HUDEP-2 (cell line): ENCODE measurements around the gene TMEM255A.

Experiments
- DNase-seq, 76 experiments: peaks; one replicate each; lab custom pipeline; 2025; ENCODE audit not compliant: unreplicated experiment in 76 of 76; lab: John Stamatoyannopoulos, UW

The TMEM255A gene

DNA sequence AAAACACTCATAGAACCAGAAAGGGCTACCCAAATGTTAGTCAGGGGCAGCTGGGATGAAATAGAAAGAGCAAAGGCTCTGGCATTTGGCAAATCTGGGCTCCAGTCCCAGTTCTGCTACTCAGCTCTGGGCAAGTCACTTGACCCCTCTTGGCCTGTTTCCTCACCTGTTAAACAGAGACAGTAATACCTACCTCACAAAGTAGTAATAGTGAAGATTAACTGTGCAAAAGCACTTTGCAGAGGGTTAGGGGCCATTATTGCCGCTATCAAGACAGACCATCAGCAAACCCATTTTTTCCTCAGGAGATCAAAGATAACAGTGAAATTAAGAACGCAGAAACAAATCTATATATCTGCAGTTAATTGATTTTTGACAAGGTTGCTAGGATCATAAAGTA, 40.0 kb downstream of the TMEM255A start:
- no peak for DNase-seq

DNA sequence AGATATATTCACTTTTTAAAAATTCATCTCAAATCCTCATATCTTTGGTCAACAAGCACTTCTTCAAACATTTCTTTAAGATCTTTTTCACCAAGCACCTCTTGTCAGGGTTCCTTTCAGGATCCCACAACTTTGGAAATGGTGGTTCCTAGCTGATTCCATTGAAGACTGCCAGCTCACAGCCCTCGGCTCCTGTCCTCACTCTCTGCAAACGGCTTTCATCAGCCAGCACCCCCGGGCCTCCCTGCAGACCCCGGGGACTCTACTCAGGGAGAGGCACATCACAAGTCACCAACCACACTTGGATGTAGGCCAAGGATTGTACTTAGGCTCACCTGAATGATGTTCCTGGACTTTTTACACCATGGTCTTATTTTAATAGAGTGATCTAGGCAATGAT, 40.7 kb downstream of the TMEM255A start:
- DNase-seq = no peak

DNA sequence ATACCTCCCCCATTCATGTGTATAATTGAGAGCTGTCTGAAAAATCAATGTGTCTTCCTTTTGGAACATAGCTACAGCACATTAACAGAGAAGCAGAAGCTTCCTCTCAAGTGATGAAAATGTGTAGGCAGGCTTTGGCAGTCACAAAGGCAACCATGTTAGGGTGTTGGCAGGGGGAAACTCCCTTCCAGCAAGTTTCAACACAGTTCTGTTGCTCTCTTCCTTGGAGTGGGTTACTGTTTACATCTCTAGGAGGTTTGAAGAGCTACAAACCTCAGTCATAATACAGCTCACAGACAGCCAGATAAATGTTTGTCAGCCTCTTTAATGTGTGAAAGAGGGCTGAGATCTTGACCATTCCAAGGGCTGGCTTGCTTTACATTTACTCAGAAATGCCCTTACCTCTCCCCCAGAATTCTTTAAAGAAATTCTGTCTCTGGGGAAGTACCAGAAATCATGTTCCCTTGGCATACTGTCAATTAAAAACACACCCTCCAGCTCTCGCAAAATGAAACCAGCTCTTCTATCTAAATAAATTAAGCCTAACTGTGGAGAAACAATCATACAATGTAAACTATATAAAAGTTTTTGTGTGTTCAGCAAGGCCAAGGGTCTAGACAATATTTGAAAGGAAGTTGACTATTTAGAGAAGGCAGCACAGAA, 41.8 kb downstream of the TMEM255A start:
- DNase-seq = no peak

DNA sequence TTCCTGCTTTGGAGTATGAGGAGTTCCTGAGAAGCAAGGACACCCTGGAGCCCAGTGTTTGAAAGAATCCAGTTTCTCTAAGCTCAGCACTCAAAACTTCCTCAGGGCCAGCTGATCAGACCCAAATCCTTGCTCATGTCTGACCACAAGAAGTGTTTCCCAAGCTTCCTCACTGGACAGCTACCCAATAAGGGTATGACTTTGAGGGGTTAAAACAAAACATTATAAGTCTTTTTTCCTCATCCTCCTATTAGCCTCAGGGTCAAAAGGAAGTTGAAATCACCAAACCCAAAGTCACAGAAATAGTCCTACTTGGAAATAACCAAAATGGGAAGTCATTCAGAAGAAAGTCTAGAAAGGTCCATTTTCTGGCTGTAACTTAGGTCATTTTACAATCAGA, 46.9 kb downstream of the TMEM255A start:
- DNase-seq = no peak

DNA sequence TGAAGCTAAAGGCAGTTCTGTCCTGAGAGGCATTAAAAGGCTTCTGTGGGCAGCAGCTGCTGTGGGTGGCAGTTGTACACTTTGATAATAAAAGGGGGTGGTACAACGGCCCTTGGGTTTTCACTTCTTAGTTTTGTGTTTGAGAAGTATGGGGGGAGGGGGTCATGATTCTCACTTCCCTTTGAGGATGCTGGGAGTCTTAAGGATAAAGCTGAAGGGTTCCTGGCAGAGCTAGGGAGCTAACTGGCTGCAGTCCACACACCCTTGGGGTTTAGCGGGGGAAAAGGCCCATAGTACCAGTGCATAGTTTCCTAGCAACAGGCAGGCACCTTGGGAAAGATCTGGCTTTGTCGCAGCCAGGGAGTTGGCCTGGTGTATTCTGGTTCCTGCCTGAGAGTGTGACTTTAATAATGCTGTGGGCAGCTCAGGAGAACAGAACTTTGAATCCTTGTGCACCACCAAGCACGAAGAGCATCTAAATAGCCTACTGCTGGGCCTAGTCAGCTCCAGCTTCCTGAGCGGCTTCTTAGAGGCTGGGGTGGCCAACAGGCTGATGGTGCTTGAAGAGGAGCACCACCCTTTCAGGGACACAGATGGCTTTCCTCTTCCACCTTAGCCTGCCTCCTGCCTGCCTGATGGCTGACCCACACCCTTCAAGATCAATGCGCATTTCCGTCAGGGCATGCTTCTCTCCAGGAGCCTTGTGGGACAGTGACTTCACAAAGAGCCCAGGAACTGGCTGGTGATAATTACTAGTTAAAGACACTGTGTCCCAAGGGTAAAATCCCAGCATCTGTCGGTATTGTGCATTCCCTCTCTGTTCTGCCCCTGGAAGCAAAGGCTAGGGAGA, 48.2 kb downstream of the TMEM255A start:
- no peak for DNase-seq

DNA sequence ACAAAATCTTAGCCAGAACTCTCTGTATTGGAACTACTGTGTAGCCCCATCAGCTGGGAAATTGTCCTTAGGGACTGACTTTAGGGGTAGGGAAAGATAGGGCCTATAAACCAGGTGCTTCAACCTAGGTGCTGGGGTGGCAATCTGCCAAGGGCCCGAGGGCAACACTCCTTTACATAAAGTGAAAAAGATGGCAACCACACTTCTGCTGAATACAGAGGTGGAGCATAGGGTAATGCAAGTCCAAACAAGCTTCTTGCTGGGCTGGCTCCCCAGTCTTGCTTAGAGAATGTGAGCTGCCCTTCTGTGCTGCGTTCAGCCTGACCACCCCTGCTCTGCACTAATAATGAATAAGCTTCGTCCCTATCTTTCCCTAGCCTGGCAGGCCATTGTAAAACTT, 50.9 kb downstream of the TMEM255A start:
- no peak for DNase-seq

DNA sequence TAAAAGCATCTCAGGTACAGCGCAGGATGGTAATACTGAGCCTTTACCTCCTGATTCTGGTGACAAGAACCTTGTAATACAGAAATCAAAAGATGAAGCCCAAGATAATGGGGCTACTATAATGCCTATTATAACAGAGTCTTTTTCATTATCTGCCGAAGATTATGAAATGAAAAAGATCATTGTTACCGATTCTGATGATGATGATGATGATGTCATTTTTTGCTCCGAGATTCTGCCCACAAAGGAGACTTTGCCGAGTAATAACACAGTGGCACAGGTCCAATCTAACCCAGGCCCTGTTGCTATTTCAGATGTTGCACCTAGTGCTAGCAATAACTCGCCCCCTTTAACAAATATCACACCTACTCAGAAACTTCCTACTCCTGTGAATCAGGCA, 57.5 kb downstream of the TMEM255A start:
- DNase-seq = no peak

DNA sequence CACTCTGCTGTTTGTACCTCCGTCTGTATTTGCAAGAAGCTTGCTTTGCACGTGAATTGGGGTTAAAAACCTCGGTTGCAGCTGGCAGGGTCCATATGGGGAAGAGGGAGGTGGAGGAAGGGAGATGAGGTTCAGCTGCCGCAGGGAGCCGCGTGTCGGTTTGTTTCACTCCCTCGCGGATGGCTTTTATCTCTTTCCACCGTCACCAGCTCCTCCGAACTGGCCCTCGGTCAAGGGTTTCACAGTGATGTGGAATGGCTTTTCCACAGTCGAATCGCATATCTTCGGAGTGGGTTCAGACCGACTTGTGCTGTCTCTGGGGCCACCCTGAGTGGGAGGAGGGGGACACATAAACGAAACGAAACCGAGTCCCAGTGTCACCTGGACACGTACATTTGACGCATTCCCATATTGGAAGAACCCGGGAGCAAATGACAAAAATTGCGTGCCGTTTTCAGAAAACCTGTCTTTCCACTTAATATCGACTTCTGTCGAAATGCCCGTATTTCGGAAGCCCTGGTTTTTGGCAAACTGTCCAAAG, 59.7 kb downstream of the TMEM255A start:
- DNase-seq = peak in 58 of 76 experiments; percentile 0 to 46 (median 9)

DNA sequence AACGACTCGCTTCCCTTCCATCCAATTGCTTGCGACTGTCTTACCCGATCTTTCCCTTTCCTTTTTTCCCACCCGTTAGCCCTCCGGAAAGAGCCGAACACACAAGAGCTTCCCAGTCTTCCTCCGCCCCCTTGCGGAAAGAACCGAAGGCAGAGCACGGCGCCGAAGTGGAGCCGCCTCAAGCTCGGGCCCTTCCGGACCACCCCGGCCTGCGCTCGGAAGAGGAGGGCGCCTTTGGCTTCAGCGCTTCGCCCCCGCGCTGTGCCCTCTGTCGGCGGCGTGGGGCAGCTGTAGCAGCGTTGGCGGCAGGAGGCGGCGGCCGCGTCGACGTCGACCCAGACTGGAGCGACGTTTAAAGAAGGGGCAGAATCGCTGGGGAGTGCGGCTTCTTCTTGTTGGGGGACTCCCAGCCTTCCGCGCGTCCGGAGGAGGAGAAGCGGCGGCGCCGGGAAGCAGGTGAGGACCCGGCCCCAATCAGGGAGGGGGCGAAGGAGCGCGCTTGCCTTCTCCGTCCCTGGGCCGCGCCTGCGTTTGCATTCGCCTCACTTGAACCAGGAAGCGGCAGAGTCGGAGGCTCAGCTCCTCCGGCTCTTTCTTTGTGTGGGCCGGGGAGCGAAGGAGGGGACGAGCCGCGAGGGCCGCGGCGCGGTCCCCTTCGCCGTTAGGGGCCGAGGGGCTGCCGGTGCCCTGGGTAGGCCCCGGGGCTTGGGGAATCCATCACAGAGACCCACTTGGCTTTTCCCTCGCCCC, 60.6 kb downstream of the TMEM255A start, which contains the start of gene ZBTB33:
Gene ZBTB33, plus strand, starts transcription at position 291 of the 750 bp plus-strand sequence. CDS start 2,604 bp downstream, outside the sequence.
- peak in 74 of 76 experiments; percentile 18 to 90 (median 77) for DNase-seq

DNA sequence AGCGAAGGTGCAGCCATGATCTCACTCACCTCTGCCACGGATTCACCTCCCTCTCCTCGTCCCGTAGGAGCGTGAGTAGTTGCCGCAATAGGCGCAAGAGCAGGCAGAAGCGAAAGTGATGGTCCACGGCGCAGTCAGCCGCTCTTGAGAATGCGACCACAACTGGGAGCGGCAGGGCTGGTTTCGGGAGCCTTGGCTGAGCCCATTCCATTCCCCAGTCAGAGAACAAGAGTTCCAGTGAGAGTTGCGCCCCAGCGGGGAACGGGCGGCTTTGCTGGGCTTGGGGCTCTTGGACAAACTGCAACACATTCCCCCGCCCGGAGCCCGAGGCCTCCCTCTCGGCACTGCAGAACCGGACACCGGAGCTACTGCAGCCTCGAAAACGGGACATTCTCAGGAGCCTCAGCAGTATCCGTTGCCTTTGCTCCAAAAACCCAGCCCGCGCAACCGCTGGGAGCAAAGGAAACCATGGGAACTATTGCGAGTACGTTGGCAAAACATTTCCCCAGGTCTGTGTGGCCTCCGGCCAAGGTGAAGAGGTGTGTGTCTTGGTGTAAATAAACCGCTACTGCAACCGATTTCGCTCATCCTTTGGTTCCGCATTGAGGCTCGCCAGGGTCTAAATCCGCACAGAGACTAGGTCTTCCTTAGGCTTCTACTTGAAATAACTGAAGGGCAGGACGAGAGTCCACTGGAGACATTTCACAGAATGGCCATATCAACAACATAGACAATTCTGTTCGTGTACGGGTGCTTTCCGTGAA, 66.3 kb downstream of the TMEM255A start:
- peak in 74 of 76 experiments; percentile 0 to 73 (median 48) for DNase-seq

DNA sequence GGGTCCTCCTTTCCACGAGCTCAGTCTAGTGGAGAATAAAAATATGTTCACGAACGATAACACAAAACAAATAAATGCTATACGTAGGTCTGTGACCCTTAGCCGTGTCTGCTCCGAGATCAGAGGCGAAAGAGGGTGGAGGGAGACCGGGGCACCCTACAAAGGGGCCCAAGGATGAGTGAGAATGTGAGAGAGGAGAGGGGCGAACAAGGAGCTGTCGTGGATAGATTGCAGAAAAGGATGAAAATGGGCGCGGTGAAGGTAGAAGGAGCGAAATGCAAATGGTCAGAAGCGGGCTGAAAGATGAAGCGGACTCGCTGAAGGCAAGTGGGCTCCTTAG, 66.9 kb downstream of the TMEM255A start:
- DNase-seq = peak in 3 of 76 experiments; percentile 1 to 29 (median 10)

DNA sequence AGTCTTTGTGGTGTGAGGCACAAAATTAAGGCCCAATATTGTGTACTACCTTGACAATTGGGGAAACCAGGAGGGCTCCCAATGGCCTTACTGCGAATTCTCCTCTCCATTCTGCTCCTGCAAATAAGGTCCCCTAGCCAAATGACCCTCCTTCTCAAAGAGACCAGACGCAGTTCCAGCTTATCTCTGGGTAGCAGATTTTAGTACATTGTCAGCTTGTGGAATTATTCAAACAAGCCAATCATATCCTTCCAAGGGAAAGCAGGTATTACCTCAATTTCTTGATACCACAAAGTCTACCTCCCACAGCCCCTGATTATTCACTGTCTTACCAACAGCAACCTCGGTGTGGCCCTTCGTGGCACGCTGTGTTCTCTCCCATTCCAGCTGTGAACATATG, 68.4 kb downstream of the TMEM255A start:
- DNase-seq = peak in 6 of 76 experiments; percentile 0 to 16 (median 2)

DNA sequence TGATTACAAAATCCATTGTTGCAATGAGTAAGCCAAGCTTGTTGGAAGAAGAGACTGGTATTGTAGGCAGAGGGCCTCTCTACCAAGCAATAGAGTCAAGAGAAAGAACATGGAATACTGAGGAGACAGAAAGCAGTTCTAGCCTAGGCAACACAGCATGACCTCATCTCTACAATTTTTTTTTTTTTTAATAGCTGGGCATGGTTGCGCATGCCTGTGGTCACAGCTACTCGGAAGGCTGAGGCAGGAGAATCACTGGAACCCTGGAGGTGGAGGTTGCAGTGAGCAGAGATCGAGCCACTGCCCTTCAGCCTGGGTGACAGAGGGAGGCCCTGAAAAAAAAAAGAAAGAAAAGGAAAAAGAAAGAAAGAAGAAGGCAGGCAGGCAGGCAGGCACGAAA, 72.3 kb downstream of the TMEM255A start:
- no peak for DNase-seq

DNA sequence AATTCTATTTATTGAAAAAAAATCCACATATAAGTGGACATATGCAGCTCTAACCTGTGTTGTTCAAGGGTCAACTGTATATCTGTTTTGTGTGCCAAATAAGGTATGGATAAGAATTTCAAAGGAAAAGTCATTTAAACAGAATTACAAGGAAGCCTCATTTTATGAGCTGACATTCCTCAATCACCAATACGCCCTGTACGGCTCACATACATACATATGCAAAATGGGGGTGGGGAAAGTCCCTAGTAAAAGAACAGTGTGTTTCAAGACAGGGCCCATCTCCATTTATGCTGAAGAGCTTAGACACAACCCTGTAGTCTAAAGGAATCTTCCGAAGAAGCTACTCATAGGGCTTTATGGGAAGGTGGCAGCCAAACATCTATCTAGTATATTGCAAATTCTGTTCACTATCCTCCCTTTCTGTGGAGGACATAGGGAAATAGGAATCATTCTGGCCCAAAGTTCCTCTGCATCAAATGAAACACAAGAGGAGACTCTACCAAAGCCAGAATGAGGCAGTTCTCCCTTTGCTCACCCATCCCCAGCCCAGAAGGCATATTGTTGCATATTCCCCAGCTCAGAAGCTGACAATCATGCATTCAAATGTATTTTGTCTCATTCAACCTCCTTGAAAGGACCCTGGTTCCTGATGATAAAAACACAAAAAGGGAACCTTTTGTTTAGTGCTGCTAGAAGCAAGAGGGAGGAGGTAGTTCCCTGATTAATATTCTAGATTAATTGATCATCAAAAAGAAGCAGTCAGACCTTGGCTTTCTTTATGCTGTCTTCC, 74.4 kb downstream of the TMEM255A start:
- DNase-seq = no peak

DNA sequence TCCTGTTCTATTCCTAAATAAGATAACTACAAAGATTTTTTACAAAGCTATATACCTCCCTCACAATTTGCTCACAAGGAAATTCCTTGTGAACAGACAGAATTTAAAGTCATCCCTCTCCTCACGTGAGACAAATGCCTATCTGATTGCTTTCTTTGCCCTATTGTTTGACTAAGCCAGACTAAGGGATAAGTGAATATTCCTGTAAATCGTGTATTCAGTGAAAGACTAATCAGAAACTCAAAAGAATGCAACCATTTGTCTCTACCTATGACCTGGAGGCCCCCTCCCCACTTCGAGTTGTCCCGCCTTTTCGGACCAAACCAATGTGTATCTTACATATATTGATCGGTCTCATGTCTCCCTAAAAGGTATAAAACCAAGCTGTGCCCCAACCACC, 76.0 kb downstream of the TMEM255A start:
- no peak for DNase-seq

DNA sequence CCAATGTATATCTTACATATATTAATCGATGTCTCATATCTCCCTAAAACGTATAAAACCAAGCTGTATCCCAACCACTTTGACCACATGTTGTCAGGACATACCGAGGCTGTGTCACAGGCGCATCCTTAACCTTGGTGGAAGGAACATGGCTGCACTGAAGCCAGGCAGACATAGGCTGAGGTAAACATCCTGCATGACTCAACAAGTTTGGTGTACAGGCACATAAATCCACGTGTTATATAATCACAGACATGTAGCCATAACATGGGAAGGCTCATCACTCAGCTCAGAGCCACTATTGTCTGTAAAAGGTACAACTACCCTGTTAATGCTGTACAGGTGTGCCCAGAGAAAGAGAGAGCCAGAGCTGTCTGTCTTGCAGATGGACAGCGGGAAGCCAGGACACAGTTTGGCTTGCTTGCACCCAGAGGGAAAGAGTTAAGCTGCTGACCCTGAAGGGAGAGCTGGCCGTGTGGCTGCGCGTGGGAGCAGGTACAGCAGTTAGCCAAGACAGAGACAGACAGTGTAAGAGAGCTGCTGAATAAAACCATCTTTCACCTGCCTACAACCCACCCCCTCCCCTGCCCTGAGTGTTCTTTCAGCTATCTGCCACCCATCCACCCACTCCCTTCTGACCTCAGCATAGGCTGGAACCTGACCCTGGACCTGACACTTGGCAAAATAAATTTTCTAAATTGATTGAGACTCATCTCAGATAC, 82.9 kb downstream of the TMEM255A start:
- DNase-seq = no peak

DNA sequence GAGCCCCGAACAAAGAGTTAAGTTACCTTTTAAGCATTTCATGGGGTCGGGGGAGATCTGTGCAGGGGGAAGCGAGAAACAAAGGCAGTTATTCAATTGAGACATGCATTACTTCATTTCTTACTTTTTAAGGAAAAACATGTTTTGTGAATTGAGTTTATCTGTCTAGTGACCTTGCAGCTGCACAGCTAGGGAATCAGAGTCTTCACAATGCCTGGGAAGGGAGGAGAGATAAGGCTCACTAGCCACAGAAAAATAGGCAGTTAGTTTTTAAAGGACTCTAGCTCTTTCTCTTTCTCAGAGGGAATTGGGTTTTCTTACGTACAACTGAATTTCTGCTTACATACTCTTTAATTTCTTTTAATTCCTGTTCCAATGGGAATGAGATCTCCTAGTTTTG, 86.9 kb downstream of the TMEM255A start:
- no peak for DNase-seq

DNA sequence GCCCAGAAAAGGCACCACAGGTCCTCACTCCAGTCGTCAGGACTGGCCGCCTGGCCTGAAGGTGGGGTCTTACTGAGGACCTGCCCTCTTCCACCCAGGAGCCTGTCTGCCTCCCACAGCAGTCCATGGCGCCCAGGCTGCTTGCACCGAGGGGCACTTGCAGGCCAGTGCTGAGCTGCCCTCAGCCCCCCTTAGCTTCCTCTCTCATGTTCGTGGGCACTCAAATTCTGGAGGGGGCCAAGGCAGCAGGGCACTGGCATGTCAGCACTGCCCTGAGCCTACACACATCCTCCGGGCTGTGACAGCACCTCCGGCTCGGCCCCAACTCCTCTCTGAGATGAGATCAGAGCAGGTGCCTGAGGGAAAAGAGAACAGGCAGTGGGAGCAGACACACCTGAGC, 87.9 kb downstream of the TMEM255A start:
- DNase-seq = no peak
